ENCODE measurements around the gene DELE1.

DELE1 gene

DNA sequence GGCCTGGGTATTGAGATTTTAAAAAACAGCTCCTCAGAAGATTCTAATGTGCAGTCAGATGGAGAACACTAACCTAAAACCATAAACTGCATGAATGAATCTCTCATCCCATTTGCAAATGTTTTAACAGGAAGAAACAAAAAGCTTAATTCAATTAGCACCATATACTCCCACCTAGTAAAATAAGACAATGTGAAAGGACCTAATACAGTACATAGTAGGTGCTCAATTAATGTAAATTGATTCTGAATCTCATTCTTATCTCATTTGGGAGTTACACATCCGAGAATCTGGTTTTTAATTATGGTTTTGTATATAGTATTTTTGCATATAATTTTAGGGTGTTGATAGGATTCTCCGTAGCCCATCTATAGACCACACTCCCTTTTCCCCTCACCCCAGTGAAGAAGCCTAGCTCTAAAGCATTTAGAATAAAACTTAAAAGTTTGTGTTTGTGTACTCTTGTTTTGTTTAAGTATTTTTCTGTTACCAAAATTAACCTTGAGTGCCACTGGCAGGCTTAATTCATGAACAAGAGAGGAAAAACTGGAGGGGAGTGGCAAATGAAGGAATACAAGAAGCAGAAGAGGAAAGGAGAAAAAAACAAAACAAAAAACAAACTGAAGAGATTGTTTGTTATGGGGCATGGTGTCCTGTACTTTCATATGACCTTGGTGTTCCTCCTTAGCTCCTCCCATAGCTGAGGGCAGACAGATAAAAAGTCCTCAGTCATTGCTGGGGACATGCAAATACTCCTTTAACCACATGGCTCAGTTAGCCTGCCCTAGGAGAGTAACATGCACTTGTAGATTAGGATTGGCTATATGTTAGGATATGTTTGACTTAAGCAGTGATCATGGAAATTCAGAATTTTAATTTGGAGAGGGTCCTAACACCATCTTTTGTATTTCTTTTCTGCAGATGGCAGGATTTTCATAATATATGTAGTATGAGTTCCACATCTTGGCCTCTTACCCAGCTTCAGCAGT is 46.4 kb downstream of the DELE1 start:
- Histone ChIP-seq H3K36me3 (replicated peaks) (peaks cover 11% of the 10 kb centered on the region), H3K4me3 (ENCODE audit: low read depth, low read length) (peak overlapping the region; percentile 93), H3K27me3 (replicated peaks) (no peaks in the 10 kb centered on the region), H3K27ac (peak overlapping the region; percentile 82)
- DNase-seq = peak; percentile 21
- in situ Hi-C loops (cut with HindIII; ENCODE audit: low pct_ligation_motif_present, low sequenced_read_pairs) = no loop called here
- TF ChIP-seq, protein P1, sequence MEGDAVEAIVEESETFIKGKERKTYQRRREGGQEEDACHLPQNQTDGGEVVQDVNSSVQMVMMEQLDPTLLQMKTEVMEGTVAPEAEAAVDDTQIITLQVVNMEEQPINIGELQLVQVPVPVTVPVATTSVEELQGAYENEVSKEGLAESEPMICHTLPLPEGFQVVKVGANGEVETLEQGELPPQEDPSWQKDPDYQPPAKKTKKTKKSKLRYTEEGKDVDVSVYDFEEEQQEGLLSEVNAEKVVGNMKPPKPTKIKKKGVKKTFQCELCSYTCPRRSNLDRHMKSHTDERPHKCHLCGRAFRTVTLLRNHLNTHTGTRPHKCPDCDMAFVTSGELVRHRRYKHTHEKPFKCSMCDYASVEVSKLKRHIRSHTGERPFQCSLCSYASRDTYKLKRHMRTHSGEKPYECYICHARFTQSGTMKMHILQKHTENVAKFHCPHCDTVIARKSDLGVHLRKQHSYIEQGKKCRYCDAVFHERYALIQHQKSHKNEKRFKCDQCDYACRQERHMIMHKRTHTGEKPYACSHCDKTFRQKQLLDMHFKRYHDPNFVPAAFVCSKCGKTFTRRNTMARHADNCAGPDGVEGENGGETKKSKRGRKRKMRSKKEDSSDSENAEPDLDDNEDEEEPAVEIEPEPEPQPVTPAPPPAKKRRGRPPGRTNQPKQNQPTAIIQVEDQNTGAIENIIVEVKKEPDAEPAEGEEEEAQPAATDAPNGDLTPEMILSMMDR (IDR thresholded peaks at IDR 0.05; ENCODE audit: low read depth, low read length, missing control alignments) = no peak

DNA sequence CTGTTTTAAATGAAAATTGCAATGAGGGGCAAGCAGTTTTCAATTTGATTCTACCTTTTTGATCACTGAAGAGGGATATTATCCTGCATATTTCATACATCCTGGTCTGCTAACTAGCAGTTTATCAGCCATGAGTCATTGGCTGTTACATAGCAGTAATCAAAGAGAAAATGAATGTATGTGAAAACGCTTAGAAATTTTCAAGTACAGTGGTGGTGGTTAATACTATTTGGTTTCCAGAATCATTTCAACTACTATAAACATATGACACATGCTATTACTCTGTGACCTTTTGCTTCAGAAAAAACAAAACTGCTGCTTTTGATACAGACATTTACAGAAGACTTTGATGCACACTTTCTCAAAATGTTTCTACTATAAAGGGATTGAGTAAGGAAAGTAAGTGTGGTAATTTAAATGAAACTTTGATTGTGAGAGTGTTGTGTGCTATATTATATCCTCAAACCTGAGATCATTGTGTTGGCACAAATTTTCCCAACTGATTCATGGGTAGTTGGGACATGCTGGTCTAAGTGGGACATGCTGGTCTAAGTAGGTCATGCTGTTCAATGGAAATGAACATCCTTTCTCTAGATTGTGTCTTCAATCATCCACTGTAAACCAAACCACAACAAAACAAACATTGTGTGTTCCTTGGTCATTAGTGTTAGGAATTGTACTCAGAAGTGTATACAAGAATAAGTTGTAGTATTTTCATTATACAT is 50.4 kb downstream of the DELE1 start:
- no peak overlapping the region for H3K4me3 ChIP-seq (ENCODE audit: low read depth, low read length)
- peaks cover 35% of the 10 kb centered on the region for H3K36me3 ChIP-seq (replicated peaks)
- peak; percentile 38 for DNase-seq

DNA sequence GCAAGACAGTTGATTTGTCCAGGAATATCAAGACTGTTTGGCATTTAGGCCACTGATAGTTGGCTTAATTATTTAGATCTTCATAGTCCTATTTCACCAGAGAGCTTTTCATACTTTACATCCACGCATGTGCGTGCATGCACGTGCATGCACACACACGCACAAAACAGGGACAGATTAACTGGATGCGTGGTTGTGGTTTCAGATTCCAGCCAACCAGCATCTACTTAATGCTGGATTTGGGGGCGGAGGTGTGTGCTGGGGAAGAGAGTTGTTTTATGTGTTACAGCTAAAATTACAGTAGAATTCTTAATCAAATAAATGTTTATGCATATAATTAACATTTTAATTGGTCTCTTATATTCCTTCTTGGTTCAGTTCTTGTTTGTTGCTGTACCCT is 52.5 kb downstream of the DELE1 start:
- Histone ChIP-seq H3K36me3 (replicated peaks) (peaks cover 54% of the 10 kb centered on the region), H3K27ac (no peak overlapping the region), H3K4me3 (ENCODE audit: low read depth, low read length) (no peak overlapping the region), H3K27me3 (replicated peaks) (no peaks in the 10 kb centered on the region)
- TF ChIP-seq, protein P1 (IDR thresholded peaks at IDR 0.05; ENCODE audit: low read depth, low read length, missing control alignments) = no peak
- no peak for DNase-seq
- in situ Hi-C loops (cut with HindIII; ENCODE audit: low pct_ligation_motif_present, low sequenced_read_pairs) = loop anchor here (25.0 kb wide), 1 partner anchor 161 kb away; no protein-coding TSS in a partner anchor

More for the DNA sequence above, 50.4 kb downstream of the DELE1 start:
- Histone ChIP-seq H3K27ac (peak overlapping the region; percentile 27), H3K27me3 (replicated peaks) (no peaks in the 10 kb centered on the region)
- TF ChIP-seq, protein P1 (IDR thresholded peaks at IDR 0.05; ENCODE audit: low read depth, low read length, missing control alignments) = no peak
- in situ Hi-C loops (cut with HindIII; ENCODE audit: low pct_ligation_motif_present, low sequenced_read_pairs) = no loop called here

DNA sequence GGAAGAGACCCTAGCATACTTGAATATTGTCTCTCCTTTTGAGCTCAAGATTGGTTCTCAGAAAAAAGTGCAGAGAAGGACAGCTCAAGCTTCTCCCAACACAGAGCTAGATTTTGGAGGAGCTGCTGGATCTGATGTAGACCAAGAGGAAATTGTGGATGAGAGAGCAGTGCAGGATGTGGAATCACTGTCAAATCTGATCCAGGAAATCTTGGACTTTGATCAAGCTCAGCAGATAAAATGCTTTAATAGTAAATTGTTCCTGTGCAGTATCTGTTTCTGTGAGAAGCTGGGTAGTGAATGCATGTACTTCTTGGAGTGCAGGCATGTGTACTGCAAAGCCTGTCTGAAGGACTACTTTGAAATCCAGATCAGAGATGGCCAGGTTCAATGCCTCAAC is 54.7 kb downstream of the DELE1 start:
- Histone ChIP-seq H3K4me3 (ENCODE audit: low read depth, low read length) (no peak overlapping the region), H3K36me3 (replicated peaks) (peaks cover 68% of the 10 kb centered on the region), H3K27ac (no peak overlapping the region), H3K27me3 (replicated peaks) (no peaks in the 10 kb centered on the region)
- in situ Hi-C loops (cut with HindIII; ENCODE audit: low pct_ligation_motif_present, low sequenced_read_pairs) = loop anchor here (25.0 kb wide), 1 partner anchor 159 kb away; no protein-coding TSS in a partner anchor
- DNase-seq = no peak
- TF ChIP-seq, protein P1 (IDR thresholded peaks at IDR 0.05; ENCODE audit: low read depth, low read length, missing control alignments) = no peak

DNA sequence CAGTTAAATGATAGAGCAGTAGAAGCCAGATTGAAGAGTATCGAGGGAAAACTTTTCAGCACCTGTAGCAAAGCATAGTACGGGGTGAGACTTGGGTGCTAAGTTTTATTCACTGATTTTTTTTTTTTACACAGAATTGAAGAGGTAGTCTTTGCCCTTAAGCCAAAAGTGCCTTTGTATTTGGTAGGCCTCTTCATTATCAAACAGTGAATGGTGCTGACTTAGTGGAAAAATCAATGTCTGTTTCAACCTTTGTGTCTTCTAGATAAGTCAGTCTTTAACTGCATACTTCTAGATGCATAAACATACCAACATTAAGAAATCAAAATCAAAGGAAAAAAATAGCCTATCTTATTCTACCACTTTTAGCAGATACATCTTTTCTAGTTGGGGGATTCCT is 59.0 kb downstream of the DELE1 start:
- Histone ChIP-seq H3K36me3 (replicated peaks) (peaks cover 79% of the 10 kb centered on the region), H3K27me3 (replicated peaks) (no peaks in the 10 kb centered on the region), H3K27ac (no peak overlapping the region), H3K4me3 (ENCODE audit: low read depth, low read length) (no peak overlapping the region)
- in situ Hi-C loops (cut with HindIII; ENCODE audit: low pct_ligation_motif_present, low sequenced_read_pairs) = loop anchor here (25.0 kb wide), 1 partner anchor 155 kb away; no protein-coding TSS in a partner anchor
- TF ChIP-seq, protein P1 (IDR thresholded peaks at IDR 0.05; ENCODE audit: low read depth, low read length, missing control alignments) = no peak
- no peak for DNase-seq
